K562 (cell line): ENCODE measurements around the gene FIS1. TPM values are rescaled to one million over a fixed set of nuclear protein-coding genes. Genes with fewer than 3 reads are reported as not detected.

Experiments
- DMBX1 ChIP-seq: fragments of 250-450 bp; sonication (Bioruptor Pico); IDR thresholded peaks from 2 replicates; pipeline ENCODE4 v1.8.0; 2022; ENCODE audit warnings: inconsistent platforms, mild to moderate bottlenecking, moderate library complexity, borderline replicate concordance
- ESRRB ChIP-seq: fragments of 250-450 bp; sonication (Bioruptor Pico); IDR thresholded peaks from 2 replicates; pipeline ENCODE4 v1.5.0; 2020; ENCODE audit warnings: mild to moderate bottlenecking, moderate library complexity, borderline replicate concordance
- HOXB6 ChIP-seq: fragments of 250-450 bp; sonication (Bioruptor Pico); IDR thresholded peaks from 2 replicates; pipeline ENCODE4 v1.5.1; 2022; ENCODE audit warnings: mild to moderate bottlenecking, borderline replicate concordance
- MTA2 ChIP-seq: fragments of 450-650 bp; IDR thresholded peaks from 2 replicates; pipeline ENCODE4 v1.6.1; 2016; ENCODE audit warnings: low read depth
- SUPT5H ChIP-seq: fragments of 450-650 bp; IDR thresholded peaks from 2 replicates; pipeline ENCODE4 v1.6.1; 2016
- TAF15 ChIP-seq: fragments of 200-400 bp; formaldehyde crosslinking; IDR thresholded peaks from 2 replicates; pipeline ENCODE4 v1.6.1; 2017; ENCODE audit warnings: mild to moderate bottlenecking, low read depth, low read length, moderate library complexity
- ZNF253 ChIP-seq: fragments of 250-450 bp; sonication (Bioruptor Pico); conservative IDR thresholded peaks from 2 replicates; pipeline ENCODE4 v1.6.1; 2021; ENCODE audit warnings: mild to moderate bottlenecking
- ZNF347 ChIP-seq: fragments of 450-650 bp; formaldehyde crosslinking; IDR thresholded peaks from 2 replicates; pipeline ENCODE4 v1.4.0; 2020; ENCODE audit warnings: low read depth, mild to moderate bottlenecking, moderate library complexity
- polyA plus RNA-seq, 8 experiments: library from polyadenylated mRNA; depleted of rRNA in 4 of 8; stranded (reverse) in 5 of 8; unstranded in 3 of 8; fragments of >200 nt; fragmentation: Nextera tagmentation in 2 of 8; fragmentation: Illumina TruSeq in 1 of 8; extraction: Ambion mirVana in 2 of 8; extraction: Trizol in 1 of 8; gene quantifications; 2 replicates each; pipeline versions ENCODE4 v1.2.1 to v1.2.3, GENCODE V29; 2011 to 2014; ENCODE audit warnings: inconsistent platforms in 1 of 8, missing spikeins in 1 of 8
- total RNA-seq, 7 experiments: library from RNA; depleted of rRNA in 6 of 7; stranded (reverse); fragments of >200 nt in 6 of 7; fragmentation: Illumina TruSeq in 2 of 7; extraction: Trizol in 2 of 7; gene quantifications; 2 replicates each; pipeline versions ENCODE4 v1.2.1 to v1.2.3, GENCODE V29; 2011 to 2021; ENCODE audit warnings: low replicate concordance in 1 of 7
- TF ChIP-seq, protein P1 (sequence below): sonication (generic); formaldehyde crosslinking; IDR thresholded peaks from 2 replicates; pipeline ENCODE4 v1.8.1; 2023; ENCODE audit warnings: missing genetic modification reagents, mild to moderate bottlenecking, borderline replicate concordance
- TF ChIP-seq, protein P2 (sequence below): fragments of 450-650 bp; formaldehyde crosslinking; IDR thresholded peaks from 2 replicates; pipeline ENCODE4 v1.4.0; 2022; ENCODE audit warnings: missing genetic modification characterization
- TF ChIP-seq, protein P3 (sequence below), 2 experiments: IDR thresholded peaks in 1 of 2; conservative IDR thresholded peaks in 1 of 2; 2 replicates each; pipeline ENCODE4 v1.6.1; 2016; ENCODE audit warnings: low read depth in 2 of 2, mild to moderate bottlenecking in 1 of 2, missing compliant biosample characterization in 1 of 2, missing genetic modification characterization in 1 of 2, moderate library complexity in 1 of 2
- TF ChIP-seq, protein P4 (sequence below): fragments of 250-450 bp; sonication (Bioruptor Pico); IDR thresholded peaks from 2 replicates; pipeline ENCODE4 v1.5.0; 2020; ENCODE audit warnings: mild to moderate bottlenecking

FIS1 gene
- total and polyA plus RNA-seq, 9 of the 15 experiments (the other 6 are each of a cell fraction or from before 2014, with no cell fraction given), result 86.0 to 257 (median 144) TPM

DNA sequence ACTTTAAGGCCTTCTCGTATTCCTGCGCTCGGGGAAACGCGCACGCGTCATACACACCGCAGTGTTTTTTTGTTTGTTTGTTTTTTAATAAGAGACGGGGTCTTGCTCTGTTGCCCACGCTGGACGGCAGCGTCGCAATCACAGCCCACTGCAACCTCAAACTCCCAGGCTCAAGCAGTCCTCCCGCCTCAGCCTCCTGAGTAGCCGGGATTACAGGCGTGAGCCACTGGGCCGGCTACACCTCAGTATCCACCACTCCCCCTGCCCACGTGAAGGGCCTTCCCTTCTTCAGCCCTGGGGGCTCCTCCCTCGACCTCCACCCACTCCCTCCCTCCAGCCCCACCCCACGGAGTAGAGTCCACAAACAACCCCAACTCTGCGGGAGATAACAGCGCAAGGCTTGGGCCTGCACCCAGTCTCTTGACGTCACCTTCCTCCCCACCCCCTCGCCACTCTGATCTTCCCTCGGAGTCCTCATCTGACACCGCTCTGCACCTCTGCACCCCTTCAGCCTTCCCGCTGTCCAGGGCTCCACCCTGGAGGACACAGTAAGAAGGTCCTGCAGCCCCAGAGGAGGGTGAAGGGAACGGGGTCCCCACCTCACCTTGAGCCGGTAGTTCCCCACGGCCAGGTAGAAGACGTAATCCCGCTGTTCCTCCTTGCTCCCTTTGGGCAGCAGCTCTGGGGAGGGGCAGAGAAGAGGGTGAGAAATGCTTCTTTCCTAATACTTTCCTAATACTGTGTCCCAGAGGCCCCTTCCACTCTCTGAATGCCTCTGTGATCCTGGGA, 4.5 kb downstream of the FIS1 start (continued):
- TF ChIP-seq, protein P1, sequence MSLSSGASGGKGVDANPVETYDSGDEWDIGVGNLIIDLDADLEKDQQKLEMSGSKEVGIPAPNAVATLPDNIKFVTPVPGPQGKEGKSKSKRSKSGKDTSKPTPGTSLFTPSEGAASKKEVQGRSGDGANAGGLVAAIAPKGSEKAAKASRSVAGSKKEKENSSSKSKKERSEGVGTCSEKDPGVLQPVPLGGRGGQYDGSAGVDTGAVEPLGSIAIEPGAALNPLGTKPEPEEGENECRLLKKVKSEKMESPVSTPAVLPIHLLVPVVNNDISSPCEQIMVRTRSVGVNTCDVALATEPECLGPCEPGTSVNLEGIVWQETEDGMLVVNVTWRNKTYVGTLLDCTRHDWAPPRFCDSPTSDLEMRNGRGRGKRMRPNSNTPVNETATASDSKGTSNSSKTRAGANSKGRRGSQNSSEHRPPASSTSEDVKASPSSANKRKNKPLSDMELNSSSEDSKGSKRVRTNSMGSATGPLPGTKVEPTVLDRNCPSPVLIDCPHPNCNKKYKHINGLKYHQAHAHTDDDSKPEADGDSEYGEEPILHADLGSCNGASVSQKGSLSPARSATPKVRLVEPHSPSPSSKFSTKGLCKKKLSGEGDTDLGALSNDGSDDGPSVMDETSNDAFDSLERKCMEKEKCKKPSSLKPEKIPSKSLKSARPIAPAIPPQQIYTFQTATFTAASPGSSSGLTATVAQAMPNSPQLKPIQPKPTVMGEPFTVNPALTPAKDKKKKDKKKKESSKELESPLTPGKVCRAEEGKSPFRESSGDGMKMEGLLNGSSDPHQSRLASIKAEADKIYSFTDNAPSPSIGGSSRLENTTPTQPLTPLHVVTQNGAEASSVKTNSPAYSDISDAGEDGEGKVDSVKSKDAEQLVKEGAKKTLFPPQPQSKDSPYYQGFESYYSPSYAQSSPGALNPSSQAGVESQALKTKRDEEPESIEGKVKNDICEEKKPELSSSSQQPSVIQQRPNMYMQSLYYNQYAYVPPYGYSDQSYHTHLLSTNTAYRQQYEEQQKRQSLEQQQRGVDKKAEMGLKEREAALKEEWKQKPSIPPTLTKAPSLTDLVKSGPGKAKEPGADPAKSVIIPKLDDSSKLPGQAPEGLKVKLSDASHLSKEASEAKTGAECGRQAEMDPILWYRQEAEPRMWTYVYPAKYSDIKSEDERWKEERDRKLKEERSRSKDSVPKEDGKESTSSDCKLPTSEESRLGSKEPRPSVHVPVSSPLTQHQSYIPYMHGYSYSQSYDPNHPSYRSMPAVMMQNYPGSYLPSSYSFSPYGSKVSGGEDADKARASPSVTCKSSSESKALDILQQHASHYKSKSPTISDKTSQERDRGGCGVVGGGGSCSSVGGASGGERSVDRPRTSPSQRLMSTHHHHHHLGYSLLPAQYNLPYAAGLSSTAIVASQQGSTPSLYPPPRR (CRISPR knock-in tag), result no peak
- TF ChIP-seq ZNF347 (CRISPR knock-in tag) (no peak), DMBX1 (CRISPR knock-in tag) (no peak), MTA2 (peak; percentile 38; the same call in 1 of the 2 replicates), HOXB6 (CRISPR knock-in tag) (no peak), ZNF253 (no peak), SUPT5H (0 out of 2 replicates have a peak, but pooled peaks have one; percentile 29), ESRRB (CRISPR knock-in tag) (no peak), TAF15 (no peak)
- TF ChIP-seq, protein P2, sequence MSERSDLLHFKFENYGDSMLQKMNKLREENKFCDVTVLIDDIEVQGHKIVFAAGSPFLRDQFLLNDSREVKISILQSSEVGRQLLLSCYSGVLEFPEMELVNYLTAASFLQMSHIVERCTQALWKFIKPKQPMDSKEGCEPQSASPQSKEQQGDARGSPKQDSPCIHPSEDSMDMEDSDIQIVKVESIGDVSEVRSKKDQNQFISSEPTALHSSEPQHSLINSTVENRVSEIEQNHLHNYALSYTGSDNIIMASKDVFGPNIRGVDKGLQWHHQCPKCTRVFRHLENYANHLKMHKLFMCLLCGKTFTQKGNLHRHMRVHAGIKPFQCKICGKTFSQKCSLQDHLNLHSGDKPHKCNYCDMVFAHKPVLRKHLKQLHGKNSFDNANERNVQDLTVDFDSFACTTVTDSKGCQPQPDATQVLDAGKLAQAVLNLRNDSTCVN (CRISPR knock-in tag), result no peak
- TF ChIP-seq, protein P3, sequence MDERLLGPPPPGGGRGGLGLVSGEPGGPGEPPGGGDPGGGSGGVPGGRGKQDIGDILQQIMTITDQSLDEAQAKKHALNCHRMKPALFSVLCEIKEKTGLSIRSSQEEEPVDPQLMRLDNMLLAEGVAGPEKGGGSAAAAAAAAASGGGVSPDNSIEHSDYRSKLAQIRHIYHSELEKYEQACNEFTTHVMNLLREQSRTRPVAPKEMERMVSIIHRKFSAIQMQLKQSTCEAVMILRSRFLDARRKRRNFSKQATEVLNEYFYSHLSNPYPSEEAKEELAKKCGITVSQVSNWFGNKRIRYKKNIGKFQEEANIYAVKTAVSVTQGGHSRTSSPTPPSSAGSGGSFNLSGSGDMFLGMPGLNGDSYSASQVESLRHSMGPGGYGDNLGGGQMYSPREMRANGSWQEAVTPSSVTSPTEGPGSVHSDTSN (CRISPR knock-in tag; IDR thresholded peaks at IDR 0.05; ENCODE audit: low read depth), result no peak
- TF ChIP-seq, protein P3 (tag; conservative IDR thresholded peaks at IDR 0.05; ENCODE audit: low read depth), result no peak
- TF ChIP-seq, protein P4, sequence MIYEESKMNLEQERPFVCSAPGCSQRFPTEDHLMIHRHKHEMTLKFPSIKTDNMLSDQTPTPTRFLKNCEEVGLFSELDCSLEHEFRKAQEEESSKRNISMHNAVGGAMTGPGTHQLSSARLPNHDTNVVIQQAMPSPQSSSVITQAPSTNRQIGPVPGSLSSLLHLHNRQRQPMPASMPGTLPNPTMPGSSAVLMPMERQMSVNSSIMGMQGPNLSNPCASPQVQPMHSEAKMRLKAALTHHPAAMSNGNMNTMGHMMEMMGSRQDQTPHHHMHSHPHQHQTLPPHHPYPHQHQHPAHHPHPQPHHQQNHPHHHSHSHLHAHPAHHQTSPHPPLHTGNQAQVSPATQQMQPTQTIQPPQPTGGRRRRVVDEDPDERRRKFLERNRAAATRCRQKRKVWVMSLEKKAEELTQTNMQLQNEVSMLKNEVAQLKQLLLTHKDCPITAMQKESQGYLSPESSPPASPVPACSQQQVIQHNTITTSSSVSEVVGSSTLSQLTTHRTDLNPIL (CRISPR knock-in tag), result no peak
